Mesodermal cell (in vitro differentiated cells): Measurements from ENCODE around the gene LPIN3.

Experiments used
- H3K27ac ChIP-seq: 2 replicates; pipeline ENCODE4 v1.7.0; 2013; ENCODE audit warnings: mild to moderate bottlenecking, low read depth, low read length, moderate library complexity; ENCODE audit not compliant: severe bottlenecking
- H3K36me3 ChIP-seq: 2 replicates; pipeline ENCODE4 v1.7.1; 2013; ENCODE audit warnings: mild to moderate bottlenecking, low read length, moderate library complexity; ENCODE audit not compliant: control insufficient read depth, insufficient read depth
- H3K4me1 ChIP-seq: one replicate; pipeline ENCODE4 v1.7.1; 2013; ENCODE audit warnings: mild to moderate bottlenecking, low read length; ENCODE audit not compliant: insufficient read depth, control insufficient read depth, poor library complexity, severe bottlenecking
- H3K4me3 ChIP-seq: 2 replicates; pipeline ENCODE4 v1.7.0; 2013; ENCODE audit warnings: low read length, control low read depth, mild to moderate bottlenecking; ENCODE audit not compliant: insufficient read depth, poor library complexity, severe bottlenecking; ENCODE audit errors: extremely low read depth
- H3K9me3 ChIP-seq: 2 replicates; pipeline ENCODE4 v1.7.1; 2013; ENCODE audit warnings: mild to moderate bottlenecking, low read length, moderate library complexity; ENCODE audit not compliant: control insufficient read depth
- WGBS, 2 experiments: methylation state at CpG; one replicate each; pipeline ENCODE4 v1.1.5; 2013; ENCODE audit warnings: missing lambda C conversion rate in 2 of 2; ENCODE audit not compliant: insufficient coverage in 2 of 2; 5-methylcytosine and 5-hydroxymethylcytosine counted together

Gene LPIN3

GRCh38 chr20:41380551-41381193, 40.1 kb downstream of the LPIN3 start:
- 88 to 89% methylated on average over 10 to 12 of the region's 12 CpGs for WGBS, 2 experiments
- H3K4me1 ChIP-seq, result no peaks in the 10 kb centered on the region
- H3K27ac ChIP-seq, result no peak overlapping the region
- H3K4me3 ChIP-seq, result no peak overlapping the region
- H3K9me3 ChIP-seq, result no peaks in the 10 kb centered on the region
- no peaks in the 10 kb centered on the region for H3K36me3 ChIP-seq

- no peaks in the 10 kb centered on the region for H3K36me3 ChIP-seq
- no peaks in the 10 kb centered on the region for H3K4me1 ChIP-seq
- H3K9me3 ChIP-seq, result no peaks in the 10 kb centered on the region
- no peak overlapping the region for H3K4me3 ChIP-seq
- WGBS, 2 experiments, result 91 to 96% methylated on average over 5 of the region's 7 CpGs
- no peak overlapping the region for H3K27ac ChIP-seq
Observed at GRCh38 chr20:41382791-41383305, 42.2 kb downstream of the LPIN3 start.

GRCh38 chr20:41386502-41387427, 46.1 kb downstream of the LPIN3 start:
- Histone ChIP-seq H3K9me3 (no peaks in the 10 kb centered on the region), H3K4me1 (no peaks in the 10 kb centered on the region), H3K36me3 (no peaks in the 10 kb centered on the region), H3K27ac (no peak overlapping the region), H3K4me3 (no peak overlapping the region)
- 86 to 95% methylated on average over 10 to 11 of the region's 14 CpGs for WGBS, 2 experiments

GRCh38 chr20:41387444-41387851, 46.8 kb downstream of the LPIN3 start:
- no peak overlapping the region for H3K4me3 ChIP-seq
- H3K9me3 ChIP-seq, result no peaks in the 10 kb centered on the region
- H3K4me1 ChIP-seq, result no peaks in the 10 kb centered on the region
- H3K36me3 ChIP-seq, result no peaks in the 10 kb centered on the region
- WGBS, 2 experiments, result 45 to 66% methylated on average over 7 to 9 of the region's 9 CpGs
- H3K27ac ChIP-seq, result no peak overlapping the region

- H3K36me3 ChIP-seq, result no peaks in the 10 kb centered on the region
- H3K4me3 ChIP-seq, result no peak overlapping the region
- H3K4me1 ChIP-seq, result peaks cover 9% of the 10 kb centered on the region
- 100% methylated on average over 3 of the region's 3 CpGs; no CpG with 5 or more reads in 1 of the 2 experiments for WGBS, 2 experiments
- H3K9me3 ChIP-seq, result no peaks in the 10 kb centered on the region
- no peak overlapping the region for H3K27ac ChIP-seq
Observed at GRCh38 chr20:41390889-41391288, 50.3 kb downstream of the LPIN3 start.

- H3K36me3 ChIP-seq, result no peaks in the 10 kb centered on the region
- WGBS, 2 experiments, result 76 to 93% methylated on average over 5 to 10 of the region's 10 CpGs
- no peak overlapping the region for H3K4me3 ChIP-seq
- H3K9me3 ChIP-seq, result no peaks in the 10 kb centered on the region
- H3K27ac ChIP-seq, result peak overlapping the region; percentile 79
- H3K4me1 ChIP-seq, result peaks cover 10% of the 10 kb centered on the region
Observed at GRCh38 chr20:41391587-41392001, 51.0 kb downstream of the LPIN3 start.

- WGBS, 2 experiments, result no CpG with 5 or more reads among the region's 1 CpG
- Histone ChIP-seq H3K27ac (peak overlapping the region; percentile 79), H3K36me3 (no peaks in the 10 kb centered on the region), H3K4me3 (no peak overlapping the region), H3K9me3 (no peaks in the 10 kb centered on the region), H3K4me1 (peaks cover 10% of the 10 kb centered on the region)
Observed at GRCh38 chr20:41392295-41392694, 51.7 kb downstream of the LPIN3 start.

- 79 to 88% methylated on average over 7 to 9 of the region's 12 CpGs for WGBS, 2 experiments
- Histone ChIP-seq H3K9me3 (no peaks in the 10 kb centered on the region), H3K36me3 (no peaks in the 10 kb centered on the region), H3K4me3 (no peak overlapping the region), H3K4me1 (peaks cover 10% of the 10 kb centered on the region), H3K27ac (peak overlapping the region; percentile 66)
Observed at GRCh38 chr20:41392871-41393704, 52.5 kb downstream of the LPIN3 start.

GRCh38 chr20:41393705-41394066, 53.1 kb downstream of the LPIN3 start:
- H3K4me1 ChIP-seq, result peaks cover 10% of the 10 kb centered on the region
- H3K4me3 ChIP-seq, result no peak overlapping the region
- 100% methylated on average over 2 of the region's 3 CpGs; no CpG with 5 or more reads in 1 of the 2 experiments for WGBS, 2 experiments
- no peaks in the 10 kb centered on the region for H3K36me3 ChIP-seq
- no peak overlapping the region for H3K27ac ChIP-seq
- H3K9me3 ChIP-seq, result no peaks in the 10 kb centered on the region

GRCh38 chr20:41394081-41394480, 53.5 kb downstream of the LPIN3 start:
- H3K4me1 ChIP-seq, result peaks cover 10% of the 10 kb centered on the region
- no peaks in the 10 kb centered on the region for H3K9me3 ChIP-seq
- H3K4me3 ChIP-seq, result no peak overlapping the region
- no peaks in the 10 kb centered on the region for H3K36me3 ChIP-seq
- H3K27ac ChIP-seq, result no peak overlapping the region
- 90 to 100% methylated on average over 2 of the region's 2 CpGs for WGBS, 2 experiments
